B cell (primary cell): ENCODE results near the gene TSC2. TPM values are rescaled to one million over a fixed set of nuclear protein-coding genes. Genes with fewer than 3 reads are reported as not detected.
"Not testable (repeated sequence)": the region's sequence is repeated elsewhere in the genome, so short reads cannot be mapped to it uniquely, and the experiment has no call there.

ENCODE experiments used
- ATAC-seq: fragments of 200-7000 bp; cut with Tn5 transposase; one replicate; pipeline ENCODE4 v1.10.0; 2021; ENCODE audit warnings: low read depth, mild to moderate bottlenecking, moderate number of reproducible peaks, moderate library complexity
- CTCF ChIA-PET: fragments of 350-600 bp; sonication (Branson Sonifier 250); formaldehyde crosslinking; loops from one replicate; lab custom pipeline; 2021; ENCODE audit warnings: antibody characterized with exemption, inconsistent platforms; lab: Charles Lee
- POLR2A ChIA-PET: fragments of 350-600 bp; sonication (Branson Sonifier 250); formaldehyde crosslinking; loops from one replicate; lab custom pipeline; 2021; ENCODE audit warnings: antibody characterized with exemption; lab: Charles Lee
- DNase-seq: peaks from one replicate; pipeline ENCODE4 v3.0.0; 2013
- H2AFZ ChIP-seq: 2 replicates; pipeline ENCODE4 v1.6.1; 2012; ENCODE audit warnings: mild to moderate bottlenecking, low read depth, low read length; ENCODE audit not compliant: insufficient read depth, poor library complexity, severe bottlenecking
- H3K27ac ChIP-seq, 2 donors: 1 replicate in 1 of 2; 2 replicates in 1 of 2; pipeline ENCODE4 v1.5.1; 2012 to 2013; ENCODE audit warnings: low read length in 2 of 2, mild to moderate bottlenecking in 2 of 2, moderate library complexity in 1 of 2
- H3K27me3 ChIP-seq, 4 experiments: fragments of 200-600 bp in 1 of 4; sonication (generic) in 1 of 4; replicated peaks in 1 of 4; 1 replicate in 2 of 4; 2 replicates in 2 of 4; pipeline versions ENCODE4 v1.6.1 to v1.7.0; 2013 to 2016; ENCODE audit warnings: low read length in 3 of 4, mild to moderate bottlenecking in 2 of 4, mixed read lengths in 1 of 4, moderate library complexity in 1 of 4; ENCODE audit not compliant: insufficient read depth in 4 of 4, control insufficient read depth in 3 of 4; ENCODE audit errors: control extremely low read depth in 1 of 4
- H3K36me3 ChIP-seq, 2 experiments: replicated peaks in 1 of 2; 1 replicate in 1 of 2; 2 replicates in 1 of 2; pipeline versions ENCODE4 v1.6.1 to v1.7.1; 2013; ENCODE audit warnings: low read length in 1 of 2; ENCODE audit not compliant: insufficient read depth in 2 of 2, control insufficient read depth in 1 of 2; ENCODE audit errors: control extremely low read depth in 1 of 2, extremely low read depth in 1 of 2
- H3K4me1 ChIP-seq, 2 donors: fragments of 200-600 bp in 1 of 2; sonication (generic) in 1 of 2; 1 replicate in 1 of 2; 2 replicates in 1 of 2; pipeline versions ENCODE4 v1.5.1 to v1.6.1; 2013 to 2017; ENCODE audit warnings: low read length in 2 of 2; ENCODE audit not compliant: control insufficient read depth in 2 of 2, insufficient read depth in 2 of 2
- H3K4me2 ChIP-seq: replicated peaks from 2 replicates; pipeline ENCODE3; 2012; ENCODE audit warnings: mild to moderate bottlenecking, low read depth, low read length; ENCODE audit not compliant: poor library complexity, severe bottlenecking
- H3K4me3 ChIP-seq, 5 experiments: fragments of 200-600 bp in 1 of 5; sonication (generic) in 1 of 5; 1 replicate in 3 of 5; 2 replicates in 2 of 5; pipeline versions ENCODE4 v1.5.1 to v1.7.0; 2011 to 2016; ENCODE audit warnings: low read length in 4 of 5, mild to moderate bottlenecking in 4 of 5, low read depth in 2 of 5, control low read depth in 1 of 5, moderate library complexity in 1 of 5; ENCODE audit not compliant: insufficient read depth in 1 of 5; ENCODE audit errors: control extremely low read depth in 1 of 5, extremely low read depth in 1 of 5
- H3K79me2 ChIP-seq: fragments of 200-600 bp; sonication (generic); one replicate; pipeline ENCODE4 v1.6.0; 2016; ENCODE audit warnings: low read length; ENCODE audit not compliant: control insufficient read depth, insufficient read depth
- H3K9ac ChIP-seq: fragments of 200-600 bp; sonication (generic); 2 replicates; pipeline ENCODE4 v1.6.1; 2017; ENCODE audit warnings: mild to moderate bottlenecking, low read length, moderate library complexity
- H3K9me3 ChIP-seq, 3 donors: one replicate each; pipeline versions ENCODE4 v1.6.1 to v1.7.1; 2013; ENCODE audit warnings: low read length in 2 of 3; ENCODE audit not compliant: control insufficient read depth in 2 of 3, insufficient read depth in 1 of 3; ENCODE audit errors: control extremely low read depth in 1 of 3
- H4K20me1 ChIP-seq: 2 replicates; pipeline ENCODE4 v1.6.0; 2012; ENCODE audit warnings: mild to moderate bottlenecking, low read length; ENCODE audit not compliant: insufficient read depth, control insufficient read depth, poor library complexity, severe bottlenecking
- H3K27ac Mint-ChIP-seq: one replicate; pipeline ENCODE4 v1.8.0; 2021; ENCODE audit warnings: mixed read lengths
- H3K27me3 Mint-ChIP-seq: one replicate; pipeline ENCODE4 v1.8.0; 2021; ENCODE audit warnings: mixed read lengths
- H3K4me1 Mint-ChIP-seq: one replicate; pipeline ENCODE4 v1.8.0; 2021; ENCODE audit warnings: mixed read lengths
- H3K4me3 Mint-ChIP-seq: one replicate; pipeline ENCODE4 v1.8.0; 2021; ENCODE audit warnings: mixed read lengths
- H3K9me3 Mint-ChIP-seq: one replicate; pipeline ENCODE4 v1.8.0; 2022; ENCODE audit warnings: mixed read lengths; ENCODE audit not compliant: insufficient read depth
- CTCF ChIP-seq: fragments of 200-600 bp; IDR thresholded peaks from one replicate; pipeline ENCODE4 v1.8.0; 2022; ENCODE audit warnings: antibody characterized with exemption, mild to moderate bottlenecking
- EZH2 ChIP-seq: IDR thresholded peaks from 2 replicates; pipeline ENCODE4 v1.6.1; 2012; ENCODE audit warnings: borderline replicate concordance, low read depth, mild to moderate bottlenecking, moderate library complexity, low read length; ENCODE audit not compliant: insufficient read depth, poor library complexity, severe bottlenecking
- WGBS: methylation state at CpG from one replicate; pipeline ENCODE4 v1.1.5; 2013; ENCODE audit warnings: missing lambda C conversion rate; ENCODE audit not compliant: insufficient coverage; 5-methylcytosine and 5-hydroxymethylcytosine counted together
- intact Hi-C: fragments of 100-400 bp; cut with micrococcal nuclease; formaldehyde crosslinking; loops from one replicate; pipeline ENCODE4 v1.10.0; 2022
- polyA plus RNA-seq: library from polyadenylated mRNA; depleted of rRNA; stranded (reverse); fragments of >200 nt; gene quantifications from 2 replicates; pipeline ENCODE4 v1.2.3, GENCODE V29; 2012
- total RNA-seq, 2 donors: library from RNA; stranded (reverse); fragments of 120-200 nt in 1 of 2; gene quantifications; 1 replicate in 1 of 2; 2 replicates in 1 of 2; pipeline versions ENCODE4 v1.2.3 to v1.2.4, GENCODE V29; 2013 to 2022

TSC2 gene
- total and polyA plus RNA-seq, 2 donors (not counting 1 experiment from before 2014, with no cell fraction given): 128 to 194 TPM

- ATAC-seq (no peak), DNase-seq (no peak)
- H4K20me1 ChIP-seq: peaks cover 11% of the 10 kb centered on the region
- no peaks in the 10 kb centered on the region for H3K27me3 Mint-ChIP-seq
- no peaks in the 10 kb centered on the region for H3K9me3 Mint-ChIP-seq
- H3K9me3 ChIP-seq: no peaks in the 10 kb centered on the region
- no peak overlapping the region for H3K27ac ChIP-seq
- no peak overlapping the region for H3K4me3 Mint-ChIP-seq
- H3K27ac Mint-ChIP-seq: no peak overlapping the region
- H2AFZ ChIP-seq: no peak overlapping the region
- H3K9ac ChIP-seq: no peak overlapping the region
- H3K27me3 ChIP-seq: no peaks in the 10 kb centered on the region
- intact Hi-C loops: loop anchor here (1.0 kb wide), 1 partner anchor 31 kb away; no protein-coding TSS in a partner anchor
- peaks cover 14% of the 10 kb centered on the region for H3K4me1 Mint-ChIP-seq
- H3K4me1 ChIP-seq: peaks cover 0 to 3% of the 10 kb centered on the region in 2 donors
- no peak overlapping the region for H3K4me2 ChIP-seq
- ChIA-PET POLR2A (interaction anchor here (0.6 kb wide), 1 partner anchor 1478 kb away, joined by 5 read pairs; no protein-coding TSS in a partner anchor), CTCF (interaction anchor here (0.6 to 2.9 kb wide), 7 partner anchors 19 to 128 kb away, joined by 3 to 26 read pairs (median 5); partner anchors contain the start of gene TRAF7)
- H3K36me3 ChIP-seq: no peaks in the 10 kb centered on the region
- H3K4me3 ChIP-seq: no peak overlapping the region
- H3K79me2 ChIP-seq: no peaks in the 10 kb centered on the region
- no peak for TF ChIP-seq CTCF
- TF ChIP-seq EZH2: no peak
- 95% methylated on average over 15 of the region's 19 CpGs for WGBS
These were observed 74.1 kb downstream of the TSC2 start for GRCh38 chr16:2121853-2122252.

- TF ChIP-seq CTCF (no peak), EZH2 (no peak)
- no peak for DNase-seq
- peaks cover 17% of the 10 kb centered on the region for H3K4me1 Mint-ChIP-seq
- H4K20me1 ChIP-seq: peaks cover 15% of the 10 kb centered on the region
- no peaks in the 10 kb centered on the region for H3K27me3 ChIP-seq
- H3K79me2 ChIP-seq: no peaks in the 10 kb centered on the region
- ChIA-PET POLR2A (interaction anchor here (0.6 kb wide), 1 partner anchor 1479 kb away, joined by 5 read pairs; no protein-coding TSS in a partner anchor), CTCF (interaction anchor here (1.3 to 2.9 kb wide), 3 partner anchors 18 to 33 kb away, joined by 5 to 26 read pairs (median 6); partner anchors contain the start of gene TRAF7)
- H3K4me1 ChIP-seq: peaks cover 0 to 3% of the 10 kb centered on the region in 2 donors
- H3K27me3 Mint-ChIP-seq: no peaks in the 10 kb centered on the region
- H3K4me2 ChIP-seq: no peak overlapping the region
- no peak overlapping the region for H3K27ac Mint-ChIP-seq
- H3K36me3 ChIP-seq: no peaks in the 10 kb centered on the region
- WGBS: 90% methylated on average over 13 of the region's 17 CpGs
- no peak for ATAC-seq
- H3K9me3 ChIP-seq: no peaks in the 10 kb centered on the region
- no peak overlapping the region for H3K9ac ChIP-seq
- no peak overlapping the region for H3K4me3 ChIP-seq
- intact Hi-C loops: no loop called here
- H2AFZ ChIP-seq: no peak overlapping the region
- H3K4me3 Mint-ChIP-seq: no peak overlapping the region
- no peak overlapping the region for H3K27ac ChIP-seq
- H3K9me3 Mint-ChIP-seq: no peaks in the 10 kb centered on the region
These were observed 74.6 kb downstream of the TSC2 start for GRCh38 chr16:2122429-2122828.

GRCh38 chr16:2122934-2123683 is 75.3 kb downstream of the TSC2 start:
- H3K36me3 ChIP-seq, ATAC-seq, H3K4me1 ChIP-seq, POLR2A ChIA-PET, H3K9ac ChIP-seq, H3K4me2 ChIP-seq, H3K27me3 Mint-ChIP-seq, H2AFZ ChIP-seq, H3K9me3 ChIP-seq, H3K4me3 ChIP-seq, H3K79me2 ChIP-seq, intact Hi-C loops, CTCF ChIA-PET, H3K27me3 ChIP-seq, H3K4me3 Mint-ChIP-seq, H3K9me3 Mint-ChIP-seq, DNase-seq, H3K27ac ChIP-seq, H3K27ac Mint-ChIP-seq: not testable (repeated sequence)
- H4K20me1 ChIP-seq: peaks cover 15% of the 10 kb centered on the region
- WGBS: 86% methylated on average over 11 of the region's 26 CpGs
- peaks cover 17% of the 10 kb centered on the region for H3K4me1 Mint-ChIP-seq
